Stimulated activated naive CD8-positive, alpha-beta T cell treated with anti-CD3 and anti-CD28 coated beads, Interleukin-15, amount 100 ng/mL, for 72 hours (primary cell): ENCODE measurements around the gene ZNF43.
"Not testable (repeated sequence)": the region's sequence is repeated elsewhere in the genome, so short reads cannot be mapped to it uniquely, and the experiment has no call there.

ENCODE experiments used
- ATAC-seq: fragments of 150-1000 bp; cut with Tn5 transposase; 2 replicates; pipeline ENCODE4 v1.10.0; 2021; ENCODE audit warnings: mild to moderate bottlenecking, moderate library complexity
- DNase-seq, 2 donors: peaks; one replicate each; pipeline ENCODE4 v3.0.0; 2021 to 2022
- H3K27ac Mint-ChIP-seq, 2 donors: one replicate each; pipeline ENCODE4 v1.8.0; 2022; ENCODE audit warnings: mild to moderate bottlenecking in 2 of 2, mixed read lengths in 2 of 2, moderate library complexity in 2 of 2
- H3K27me3 Mint-ChIP-seq: one replicate; pipeline ENCODE4 v1.8.0; 2022; ENCODE audit warnings: mixed read lengths
- H3K4me1 Mint-ChIP-seq: one replicate; pipeline ENCODE4 v1.8.0; 2022; ENCODE audit warnings: mild to moderate bottlenecking, mixed read lengths
- H3K4me3 Mint-ChIP-seq, 2 donors: one replicate each; pipeline ENCODE4 v1.8.0; 2022; ENCODE audit warnings: mild to moderate bottlenecking in 2 of 2, mixed read lengths in 2 of 2, moderate library complexity in 1 of 2
- H3K9me3 Mint-ChIP-seq, 2 donors: one replicate each; pipeline ENCODE4 v1.8.0; 2022; ENCODE audit warnings: mixed read lengths in 2 of 2

Gene ZNF43

GRCh38 chr19:21755555-21755954 is 80.4 kb downstream of the ZNF43 start:
- H3K27me3 Mint-ChIP-seq, H3K4me3 Mint-ChIP-seq, ATAC-seq, DNase-seq, H3K4me1 Mint-ChIP-seq: not testable (repeated sequence)
- peaks cover 11 to 19% of the 10 kb centered on the region in 2 donors for H3K9me3 Mint-ChIP-seq
- H3K27ac Mint-ChIP-seq, result peak overlapping the region in 1 of 2 donors; percentile 52
